ENCODE data around the gene SMAD7.

- TF ChIP-seq CTCF (IDR thresholded peaks at IDR 0.05) (no peak), POLR2A (IDR thresholded peaks at IDR 0.05) (no peak)
Measured at GRCh38 chr18:48997681-48997984, 46.9 kb upstream of the SMAD7 start.

Measured in body of pancreas (tissue), 4 donors.